ENCODE data around the gene ARHGAP26. TPM values are rescaled to one million over a fixed set of nuclear protein-coding genes. Genes with fewer than 3 reads are reported as not detected.

Gene ARHGAP26
- total RNA-seq, 2 donors from 2014 or later, result 27.5 to 80.7 TPM

DNA sequence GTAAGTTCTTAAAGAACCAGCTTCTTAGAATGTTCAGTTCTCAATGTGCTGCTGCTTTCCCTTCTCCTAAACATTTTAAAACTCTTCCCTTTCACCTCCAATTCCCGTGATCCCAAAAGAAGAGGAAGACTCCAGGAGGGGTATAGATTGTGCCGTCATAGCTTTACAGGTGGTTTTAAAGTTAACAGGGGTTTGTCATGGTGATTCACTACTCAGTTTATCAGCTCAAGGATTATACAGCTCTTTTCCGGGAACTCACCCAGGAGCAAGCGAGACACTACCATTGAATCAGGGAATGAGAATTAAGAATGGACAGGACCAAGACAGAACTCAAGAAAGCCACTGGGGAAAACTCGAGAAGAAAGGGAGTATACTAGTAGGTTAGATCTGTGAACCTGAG is 454.5 kb downstream of the ARHGAP26 start:
- TF ChIP-seq, protein P1, sequence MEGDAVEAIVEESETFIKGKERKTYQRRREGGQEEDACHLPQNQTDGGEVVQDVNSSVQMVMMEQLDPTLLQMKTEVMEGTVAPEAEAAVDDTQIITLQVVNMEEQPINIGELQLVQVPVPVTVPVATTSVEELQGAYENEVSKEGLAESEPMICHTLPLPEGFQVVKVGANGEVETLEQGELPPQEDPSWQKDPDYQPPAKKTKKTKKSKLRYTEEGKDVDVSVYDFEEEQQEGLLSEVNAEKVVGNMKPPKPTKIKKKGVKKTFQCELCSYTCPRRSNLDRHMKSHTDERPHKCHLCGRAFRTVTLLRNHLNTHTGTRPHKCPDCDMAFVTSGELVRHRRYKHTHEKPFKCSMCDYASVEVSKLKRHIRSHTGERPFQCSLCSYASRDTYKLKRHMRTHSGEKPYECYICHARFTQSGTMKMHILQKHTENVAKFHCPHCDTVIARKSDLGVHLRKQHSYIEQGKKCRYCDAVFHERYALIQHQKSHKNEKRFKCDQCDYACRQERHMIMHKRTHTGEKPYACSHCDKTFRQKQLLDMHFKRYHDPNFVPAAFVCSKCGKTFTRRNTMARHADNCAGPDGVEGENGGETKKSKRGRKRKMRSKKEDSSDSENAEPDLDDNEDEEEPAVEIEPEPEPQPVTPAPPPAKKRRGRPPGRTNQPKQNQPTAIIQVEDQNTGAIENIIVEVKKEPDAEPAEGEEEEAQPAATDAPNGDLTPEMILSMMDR (IDR thresholded peaks at IDR 0.05), result no peak
- ATAC-seq (ENCODE audit: insufficient number of reproducible peaks, low FRiP score, low read depth) (no peak), DNase-seq (ENCODE audit: low spot score) (no peak)
- no peaks in the 10 kb centered on the region for H3K36me3 ChIP-seq
- H3K9me3 ChIP-seq, result no peaks in the 10 kb centered on the region
- H3K4me1 ChIP-seq (ENCODE audit: control insufficient read depth in 1 of 2, low read depth in 2 of 2), result peaks cover 0 to 4% of the 10 kb centered on the region in 2 donors
- no peaks in the 10 kb centered on the region for H3K27me3 ChIP-seq (replicated peaks; ENCODE audit: insufficient read depth)
- no peak overlapping the region for H3K27ac ChIP-seq
- H3K4me3 ChIP-seq, result no peak overlapping the region

DNA sequence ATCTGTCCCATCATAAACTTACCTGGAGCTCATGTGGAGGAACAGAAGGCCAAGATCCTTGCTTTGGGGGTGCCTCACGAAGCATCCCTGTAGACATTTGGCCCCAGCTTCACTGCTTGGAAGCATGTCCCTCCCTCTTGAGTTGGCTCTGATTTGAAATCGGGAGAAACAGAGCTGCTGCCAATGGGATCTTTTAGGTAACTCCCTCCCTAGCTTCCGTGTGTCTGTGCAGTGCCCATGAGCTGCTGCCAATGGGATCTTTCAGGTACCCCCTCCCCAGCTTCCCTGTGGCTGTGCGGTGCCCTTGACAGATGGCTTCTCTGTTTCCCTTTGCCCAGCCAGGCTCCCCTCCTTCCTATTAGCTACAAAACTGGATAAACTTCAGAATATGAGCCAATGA is 455.3 kb downstream of the ARHGAP26 start:
- TF ChIP-seq, protein P1 (IDR thresholded peaks at IDR 0.05), result no peak
- no peak for ATAC-seq (ENCODE audit: insufficient number of reproducible peaks, low FRiP score, low read depth)
- Histone ChIP-seq H3K36me3 (no peaks in the 10 kb centered on the region), H3K4me3 (no peak overlapping the region), H3K27ac (no peak overlapping the region), H3K4me1 (ENCODE audit: control insufficient read depth in 1 of 2, low read depth in 2 of 2) (peaks cover 0 to 4% of the 10 kb centered on the region in 2 donors), H3K9me3 (no peaks in the 10 kb centered on the region), H3K27me3 (replicated peaks; ENCODE audit: insufficient read depth) (no peaks in the 10 kb centered on the region)
- no peak for DNase-seq (ENCODE audit: low spot score)

DNA sequence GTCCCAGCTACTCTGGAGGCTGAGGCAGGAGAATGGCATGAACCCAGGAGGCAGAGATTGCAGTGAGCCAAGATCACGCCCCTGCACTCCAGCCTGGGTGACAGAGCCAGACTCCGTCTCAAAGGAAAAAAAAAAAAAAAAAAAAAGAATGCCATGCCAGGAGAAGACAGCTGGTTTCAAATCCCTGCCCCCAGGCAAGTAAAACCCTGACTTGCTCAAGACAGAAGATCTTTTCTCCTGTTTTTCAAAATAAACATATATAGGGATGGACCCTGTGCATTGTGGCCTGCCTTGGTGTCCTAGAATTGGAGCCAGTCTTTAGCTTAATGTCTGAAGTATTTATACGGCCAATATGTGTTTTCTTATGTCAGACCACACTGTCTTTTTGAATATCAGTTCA is 456.2 kb downstream of the ARHGAP26 start:
- ATAC-seq (ENCODE audit: insufficient number of reproducible peaks, low FRiP score, low read depth), result no peak
- TF ChIP-seq, protein P1 (IDR thresholded peaks at IDR 0.05), result no peak
- H3K36me3 ChIP-seq, result no peaks in the 10 kb centered on the region

DNA sequence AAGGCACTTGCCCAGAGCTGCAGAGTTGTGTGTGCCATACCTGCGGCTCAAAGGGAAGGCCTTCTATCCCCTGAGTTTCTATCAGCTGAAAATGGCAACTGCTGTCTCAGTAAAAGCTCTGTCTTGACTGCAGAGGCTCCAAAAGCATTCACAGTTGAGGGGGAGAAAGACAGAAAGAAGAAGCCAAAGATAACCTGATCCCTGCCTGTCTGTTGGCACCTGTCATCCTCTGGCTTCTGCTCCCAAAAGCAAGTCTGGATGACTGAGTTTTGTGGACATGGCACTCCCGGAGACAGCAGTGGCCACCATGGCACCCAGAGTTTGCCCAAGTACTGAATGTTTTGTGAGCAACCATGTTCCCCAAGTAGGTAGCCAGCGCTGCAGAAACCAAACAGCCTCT is 456.7 kb downstream of the ARHGAP26 start:
- TF ChIP-seq, protein P1 (IDR thresholded peaks at IDR 0.05), result no peak
- no peaks in the 10 kb centered on the region for H3K27me3 ChIP-seq (replicated peaks; ENCODE audit: insufficient read depth)
- peaks cover 0 to 9% of the 10 kb centered on the region in 2 donors for H3K4me1 ChIP-seq (ENCODE audit: control insufficient read depth in 1 of 2, low read depth in 2 of 2)
- ATAC-seq (ENCODE audit: insufficient number of reproducible peaks, low FRiP score, low read depth) (no peak), DNase-seq (ENCODE audit: low spot score) (no peak)
- H3K4me3 ChIP-seq, result no peak overlapping the region
- no peaks in the 10 kb centered on the region for H3K9me3 ChIP-seq
- H3K27ac ChIP-seq, result no peak overlapping the region
- no peaks in the 10 kb centered on the region for H3K36me3 ChIP-seq

More for the DNA sequence above, 456.2 kb downstream of the ARHGAP26 start:
- H3K9me3 ChIP-seq, result no peaks in the 10 kb centered on the region
- no peak overlapping the region for H3K4me3 ChIP-seq
- no peaks in the 10 kb centered on the region for H3K27me3 ChIP-seq (replicated peaks; ENCODE audit: insufficient read depth)
- H3K4me1 ChIP-seq (ENCODE audit: control insufficient read depth in 1 of 2, low read depth in 2 of 2), result peaks cover 0 to 8% of the 10 kb centered on the region in 2 donors
- no peak overlapping the region for H3K27ac ChIP-seq
- DNase-seq (ENCODE audit: low spot score), result no peak

DNA sequence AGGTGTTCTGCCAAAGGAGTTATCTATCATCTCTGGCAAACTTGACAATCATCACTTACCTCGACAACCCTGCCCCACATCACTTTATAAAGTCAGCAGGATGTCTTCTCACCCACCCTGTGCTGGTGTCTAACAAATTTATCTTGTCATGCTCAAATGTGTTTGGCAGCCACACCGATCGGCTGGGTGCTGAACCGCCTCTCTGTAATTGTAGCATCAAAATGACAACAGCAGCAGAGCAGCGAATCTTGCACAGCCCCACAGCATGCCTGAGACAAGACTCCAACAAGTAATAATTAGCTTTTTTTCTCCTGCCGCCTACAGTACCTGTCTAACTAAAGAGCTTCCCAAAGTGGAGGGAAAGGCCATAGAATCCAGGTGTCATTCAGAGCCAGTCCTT is 457.1 kb downstream of the ARHGAP26 start:
- Histone ChIP-seq H3K27ac (no peak overlapping the region), H3K27me3 (replicated peaks; ENCODE audit: insufficient read depth) (no peaks in the 10 kb centered on the region), H3K36me3 (no peaks in the 10 kb centered on the region), H3K4me1 (ENCODE audit: control insufficient read depth in 1 of 2, low read depth in 2 of 2) (peaks cover 0 to 9% of the 10 kb centered on the region in 2 donors), H3K9me3 (no peaks in the 10 kb centered on the region), H3K4me3 (no peak overlapping the region)
- ATAC-seq (ENCODE audit: insufficient number of reproducible peaks, low FRiP score, low read depth), result no peak
- no peak for DNase-seq (ENCODE audit: low spot score)
- TF ChIP-seq, protein P1 (IDR thresholded peaks at IDR 0.05), result no peak

All from thoracic aorta (tissue), 2 donors.